HepG2 (cell line): ENCODE measurements around the gene RAB1B. TPM values are rescaled to one million over a fixed set of nuclear protein-coding genes. Genes with fewer than 3 reads are reported as not detected.

Experiments used
- AKAP8 ChIP-seq: sonication (generic); formaldehyde crosslinking; IDR thresholded peaks from 2 replicates; pipeline ENCODE4 v1.5.1; 2020; ENCODE audit warnings: mild to moderate bottlenecking, missing genetic modification reagents
- FOXP1 ChIP-seq, 2 experiments: fragments of 450-650 bp in 1 of 2; IDR thresholded peaks; 2 replicates each; pipeline ENCODE4 v1.6.1; 2017 to 2018; ENCODE audit warnings: antibody characterized with exemption in 1 of 2
- MXI1 ChIP-seq: IDR thresholded peaks from 3 replicates; pipeline ENCODE4 v1.6.1; 2012; ENCODE audit warnings: low read depth, low read length, inconsistent platforms, borderline replicate concordance
- PCBP1 ChIP-seq: fragments of 200-400 bp; formaldehyde crosslinking; IDR thresholded peaks from 2 replicates; pipeline ENCODE4 v1.6.1; 2017; ENCODE audit warnings: mild to moderate bottlenecking, low read depth, low read length, borderline replicate concordance
- POLR2AphosphoS5 ChIP-seq: IDR thresholded peaks from 2 replicates; pipeline ENCODE4 v1.6.1; 2012; ENCODE audit warnings: low read depth, low read length
- SIN3A ChIP-seq: IDR thresholded peaks from 2 replicates; pipeline ENCODE4 v1.6.1; 2011; ENCODE audit warnings: low read depth, mild to moderate bottlenecking, control low read depth, low read length, borderline replicate concordance
- ZNF570 ChIP-seq: sonication (generic); formaldehyde crosslinking; IDR thresholded peaks from 2 replicates; pipeline ENCODE4 v1.4.0; 2020; ENCODE audit warnings: mild to moderate bottlenecking, missing genetic modification reagents, borderline replicate concordance
- polyA plus RNA-seq, 8 experiments: library from polyadenylated mRNA; depleted of rRNA in 3 of 8; stranded (reverse) in 7 of 8; unstranded in 1 of 8; fragments of >200 nt; fragmentation: Illumina TruSeq in 4 of 8; extraction: Trizol in 4 of 8; gene quantifications; 2 replicates each; pipeline versions ENCODE4 v1.2.1 to v1.2.3, GENCODE V29; 2011 to 2016; ENCODE audit warnings: low read depth in 4 of 8, missing spikeins in 1 of 8, mixed read lengths in 1 of 8; ENCODE audit not compliant: insufficient read depth in 1 of 8
- total RNA-seq, 5 experiments: library from RNA; depleted of rRNA; stranded (reverse); fragments of >200 nt; fragmentation: Illumina TruSeq; extraction: Trizol; gene quantifications; 2 replicates each; pipeline ENCODE4 v1.2.3, GENCODE V29; 2016; ENCODE audit warnings: low read depth in 1 of 5
- TF ChIP-seq, protein P1 (sequence below): sonication (generic); formaldehyde crosslinking; IDR thresholded peaks from 2 replicates; pipeline ENCODE4 v1.4.0; 2020; ENCODE audit warnings: missing genetic modification reagents
- TF ChIP-seq, protein P2 (sequence below): sonication (generic); formaldehyde crosslinking; IDR thresholded peaks from 2 replicates; pipeline ENCODE4 v1.4.0; 2020; ENCODE audit warnings: missing genetic modification reagents
- TF ChIP-seq, protein P3 (sequence below): sonication (generic); formaldehyde crosslinking; IDR thresholded peaks from 2 replicates; pipeline ENCODE4 v1.4.0; 2020; ENCODE audit warnings: missing genetic modification reagents, borderline replicate concordance
- TF ChIP-seq, protein P4 (sequence below): sonication (generic); formaldehyde crosslinking; IDR thresholded peaks from one replicate; pipeline ENCODE4 v1.5.1; 2020; ENCODE audit warnings: mild to moderate bottlenecking, missing genetic modification reagents; ENCODE audit errors: not compliant biosample characterization

The RAB1B gene
- total and polyA plus RNA-seq, 2 of the 13 experiments (the other 11 are each of a cell fraction or from before 2014, with no cell fraction given) = 77.9 to 87.9 TPM

DNA sequence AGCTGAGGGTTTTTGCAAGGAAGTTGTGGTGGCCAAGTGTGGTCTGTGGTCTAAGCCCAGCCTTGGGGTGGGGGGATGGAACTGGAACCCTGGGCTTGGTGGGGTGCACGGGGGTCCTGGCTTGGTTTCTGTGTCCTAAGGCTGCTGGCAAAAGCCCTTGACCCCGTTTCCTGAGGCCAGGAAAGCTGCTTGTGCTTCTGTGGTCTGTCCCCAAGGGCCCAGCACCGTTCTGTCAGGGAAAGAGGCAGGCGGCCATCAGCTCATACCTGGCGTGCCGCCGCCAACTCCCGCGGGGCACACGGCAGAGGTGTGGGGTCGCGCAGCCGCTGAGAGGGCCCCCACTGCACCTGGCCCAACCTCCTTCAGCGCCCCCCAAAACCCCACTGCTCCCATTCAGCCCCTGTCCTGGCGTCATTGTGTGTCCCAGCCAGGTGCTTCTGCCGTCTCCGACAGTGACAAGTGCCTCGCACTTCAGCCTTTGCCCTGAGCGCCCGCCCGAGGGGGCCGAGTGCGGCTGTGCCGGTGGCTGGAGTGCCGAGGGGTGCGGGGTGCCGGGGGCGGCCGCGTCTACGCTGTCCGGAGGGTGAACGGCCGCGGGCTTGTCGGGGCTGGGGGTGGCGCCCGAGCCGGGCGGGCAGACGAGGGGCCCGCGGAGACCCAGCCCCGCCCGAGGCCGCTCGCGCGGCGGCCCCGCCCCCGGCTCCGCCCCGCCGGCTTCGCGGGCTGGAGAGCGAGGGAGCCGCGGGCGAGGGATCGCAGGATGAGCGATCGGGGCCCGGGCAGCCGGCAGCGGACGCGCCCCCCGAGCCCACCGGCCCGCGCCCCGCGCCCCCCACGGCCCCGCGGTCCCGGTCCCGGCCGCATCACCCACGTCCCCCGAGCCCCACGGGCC, 9.3 kb downstream of the RAB1B start, which contains the start of gene CNIH2 (continued):
- TF ChIP-seq, protein P1, sequence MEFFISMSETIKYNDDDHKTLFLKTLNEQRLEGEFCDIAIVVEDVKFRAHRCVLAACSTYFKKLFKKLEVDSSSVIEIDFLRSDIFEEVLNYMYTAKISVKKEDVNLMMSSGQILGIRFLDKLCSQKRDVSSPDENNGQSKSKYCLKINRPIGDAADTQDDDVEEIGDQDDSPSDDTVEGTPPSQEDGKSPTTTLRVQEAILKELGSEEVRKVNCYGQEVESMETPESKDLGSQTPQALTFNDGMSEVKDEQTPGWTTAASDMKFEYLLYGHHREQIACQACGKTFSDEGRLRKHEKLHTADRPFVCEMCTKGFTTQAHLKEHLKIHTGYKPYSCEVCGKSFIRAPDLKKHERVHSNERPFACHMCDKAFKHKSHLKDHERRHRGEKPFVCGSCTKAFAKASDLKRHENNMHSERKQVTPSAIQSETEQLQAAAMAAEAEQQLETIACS (CRISPR knock-in tag) = no peak
- TF ChIP-seq POLR2AphosphoS5 = no peak
- TF ChIP-seq ZNF570 = no peak
- TF ChIP-seq, protein P2, sequence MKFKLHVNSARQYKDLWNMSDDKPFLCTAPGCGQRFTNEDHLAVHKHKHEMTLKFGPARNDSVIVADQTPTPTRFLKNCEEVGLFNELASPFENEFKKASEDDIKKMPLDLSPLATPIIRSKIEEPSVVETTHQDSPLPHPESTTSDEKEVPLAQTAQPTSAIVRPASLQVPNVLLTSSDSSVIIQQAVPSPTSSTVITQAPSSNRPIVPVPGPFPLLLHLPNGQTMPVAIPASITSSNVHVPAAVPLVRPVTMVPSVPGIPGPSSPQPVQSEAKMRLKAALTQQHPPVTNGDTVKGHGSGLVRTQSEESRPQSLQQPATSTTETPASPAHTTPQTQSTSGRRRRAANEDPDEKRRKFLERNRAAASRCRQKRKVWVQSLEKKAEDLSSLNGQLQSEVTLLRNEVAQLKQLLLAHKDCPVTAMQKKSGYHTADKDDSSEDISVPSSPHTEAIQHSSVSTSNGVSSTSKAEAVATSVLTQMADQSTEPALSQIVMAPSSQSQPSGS (CRISPR knock-in tag) = no peak
- TF ChIP-seq, protein P3, sequence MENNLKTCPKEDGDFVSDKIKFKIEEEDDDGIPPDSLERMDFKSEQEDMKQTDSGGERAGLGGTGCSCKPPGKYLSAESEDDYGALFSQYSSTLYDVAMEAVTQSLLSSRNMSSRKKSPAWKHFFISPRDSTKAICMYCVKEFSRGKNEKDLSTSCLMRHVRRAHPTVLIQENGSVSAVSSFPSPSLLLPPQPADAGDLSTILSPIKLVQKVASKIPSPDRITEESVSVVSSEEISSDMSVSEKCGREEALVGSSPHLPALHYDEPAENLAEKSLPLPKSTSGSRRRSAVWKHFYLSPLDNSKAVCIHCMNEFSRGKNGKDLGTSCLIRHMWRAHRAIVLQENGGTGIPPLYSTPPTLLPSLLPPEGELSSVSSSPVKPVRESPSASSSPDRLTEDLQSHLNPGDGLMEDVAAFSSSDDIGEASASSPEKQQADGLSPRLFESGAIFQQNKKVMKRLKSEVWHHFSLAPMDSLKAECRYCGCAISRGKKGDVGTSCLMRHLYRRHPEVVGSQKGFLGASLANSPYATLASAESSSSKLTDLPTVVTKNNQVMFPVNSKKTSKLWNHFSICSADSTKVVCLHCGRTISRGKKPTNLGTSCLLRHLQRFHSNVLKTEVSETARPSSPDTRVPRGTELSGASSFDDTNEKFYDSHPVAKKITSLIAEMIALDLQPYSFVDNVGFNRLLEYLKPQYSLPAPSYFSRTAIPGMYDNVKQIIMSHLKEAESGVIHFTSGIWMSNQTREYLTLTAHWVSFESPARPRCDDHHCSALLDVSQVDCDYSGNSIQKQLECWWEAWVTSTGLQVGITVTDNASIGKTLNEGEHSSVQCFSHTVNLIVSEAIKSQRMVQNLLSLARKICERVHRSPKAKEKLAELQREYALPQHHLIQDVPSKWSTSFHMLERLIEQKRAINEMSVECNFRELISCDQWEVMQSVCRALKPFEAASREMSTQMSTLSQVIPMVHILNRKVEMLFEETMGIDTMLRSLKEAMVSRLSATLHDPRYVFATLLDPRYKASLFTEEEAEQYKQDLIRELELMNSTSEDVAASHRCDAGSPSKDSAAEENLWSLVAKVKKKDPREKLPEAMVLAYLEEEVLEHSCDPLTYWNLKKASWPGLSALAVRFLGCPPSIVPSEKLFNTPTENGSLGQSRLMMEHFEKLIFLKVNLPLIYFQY (CRISPR knock-in tag) = no peak
- no peak for TF ChIP-seq FOXP1 (IDR thresholded peaks at IDR 0.05)
- TF ChIP-seq FOXP1 (CRISPR knock-in tag; IDR thresholded peaks at IDR 0.05) = no peak
- no peak for TF ChIP-seq SIN3A
- peak; percentile 66; the same call in 1 of the 2 replicates for TF ChIP-seq AKAP8 (CRISPR knock-in tag)
- TF ChIP-seq PCBP1 = no peak
- no peak for TF ChIP-seq MXI1
- TF ChIP-seq, protein P4, sequence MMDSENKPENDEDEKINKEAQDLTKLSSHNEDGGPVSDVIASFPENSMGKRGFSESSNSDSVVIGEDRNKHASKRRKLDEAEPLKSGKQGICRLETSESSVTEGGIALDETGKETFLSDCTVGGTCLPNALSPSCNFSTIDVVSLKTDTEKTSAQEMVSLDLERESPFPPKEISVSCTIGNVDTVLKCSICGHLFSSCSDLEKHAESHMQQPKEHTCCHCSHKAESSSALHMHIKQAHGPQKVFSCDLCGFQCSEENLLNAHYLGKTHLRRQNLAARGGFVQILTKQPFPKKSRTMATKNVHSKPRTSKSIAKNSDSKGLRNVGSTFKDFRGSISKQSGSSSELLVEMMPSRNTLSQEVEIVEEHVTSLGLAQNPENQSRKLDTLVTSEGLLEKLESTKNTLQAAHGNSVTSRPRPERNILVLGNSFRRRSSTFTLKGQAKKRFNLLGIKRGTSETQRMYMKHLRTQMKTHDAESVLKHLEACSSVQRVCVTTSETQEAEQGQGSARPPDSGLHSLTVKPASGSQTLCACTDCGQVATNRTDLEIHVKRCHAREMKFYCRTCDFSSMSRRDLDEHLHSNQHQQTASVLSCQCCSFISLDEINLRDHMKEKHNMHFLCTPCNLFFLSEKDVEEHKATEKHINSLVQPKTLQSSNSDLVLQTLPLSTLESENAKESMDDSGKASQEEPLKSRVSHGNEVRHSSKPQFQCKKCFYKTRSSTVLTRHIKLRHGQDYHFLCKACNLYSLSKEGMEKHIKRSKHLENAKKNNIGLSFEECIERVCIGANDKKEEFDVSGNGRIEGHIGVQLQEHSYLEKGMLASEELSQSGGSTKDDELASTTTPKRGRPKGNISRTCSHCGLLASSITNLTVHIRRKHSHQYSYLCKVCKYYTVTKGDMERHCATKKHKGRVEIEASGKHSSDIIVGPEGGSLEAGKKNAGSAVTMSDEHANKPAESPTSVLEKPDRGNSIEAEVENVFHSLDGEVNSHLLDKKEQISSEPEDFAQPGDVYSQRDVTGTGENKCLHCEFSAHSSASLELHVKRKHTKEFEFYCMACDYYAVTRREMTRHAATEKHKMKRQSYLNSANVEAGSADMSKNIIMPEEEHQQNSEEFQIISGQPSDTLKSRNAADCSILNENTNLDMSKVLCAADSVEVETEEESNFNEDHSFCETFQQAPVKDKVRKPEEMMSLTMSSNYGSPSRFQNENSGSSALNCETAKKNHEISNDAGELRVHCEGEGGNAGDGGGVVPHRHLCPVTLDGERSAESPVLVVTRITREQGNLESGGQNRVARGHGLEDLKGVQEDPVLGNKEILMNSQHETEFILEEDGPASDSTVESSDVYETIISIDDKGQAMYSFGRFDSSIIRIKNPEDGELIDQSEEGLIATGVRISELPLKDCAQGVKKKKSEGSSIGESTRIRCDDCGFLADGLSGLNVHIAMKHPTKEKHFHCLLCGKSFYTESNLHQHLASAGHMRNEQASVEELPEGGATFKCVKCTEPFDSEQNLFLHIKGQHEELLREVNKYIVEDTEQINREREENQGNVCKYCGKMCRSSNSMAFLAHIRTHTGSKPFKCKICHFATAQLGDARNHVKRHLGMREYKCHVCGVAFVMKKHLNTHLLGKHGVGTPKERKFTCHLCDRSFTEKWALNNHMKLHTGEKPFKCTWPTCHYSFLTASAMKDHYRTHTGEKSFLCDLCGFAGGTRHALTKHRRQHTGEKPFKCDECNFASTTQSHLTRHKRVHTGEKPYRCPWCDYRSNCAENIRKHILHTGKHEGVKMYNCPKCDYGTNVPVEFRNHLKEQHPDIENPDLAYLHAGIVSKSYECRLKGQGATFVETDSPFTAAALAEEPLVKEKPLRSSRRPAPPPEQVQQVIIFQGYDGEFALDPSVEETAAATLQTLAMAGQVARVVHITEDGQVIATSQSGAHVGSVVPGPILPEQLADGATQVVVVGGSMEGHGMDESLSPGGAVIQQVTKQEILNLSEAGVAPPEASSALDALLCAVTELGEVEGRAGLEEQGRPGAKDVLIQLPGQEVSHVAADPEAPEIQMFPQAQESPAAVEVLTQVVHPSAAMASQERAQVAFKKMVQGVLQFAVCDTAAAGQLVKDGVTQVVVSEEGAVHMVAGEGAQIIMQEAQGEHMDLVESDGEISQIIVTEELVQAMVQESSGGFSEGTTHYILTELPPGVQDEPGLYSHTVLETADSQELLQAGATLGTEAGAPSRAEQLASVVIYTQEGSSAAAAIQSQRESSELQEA (CRISPR knock-in tag) = no peak
